ENCODE data around the gene ANKRD23. TPM values are rescaled to one million over a fixed set of nuclear protein-coding genes. Genes with fewer than 3 reads are reported as not detected.
A peak's percentile ranks its signal among the peaks of the same experiment; 100 is the strongest.

Gene ANKRD23
- total and polyA plus RNA-seq, 2 of the 4 experiments (the other 2 are of a cell fraction), result 0.54 to 1.5 TPM

- ATAC-seq (ENCODE audit: low read depth) (no peak), DNase-seq (no peak)
- H4K8ac ChIP-seq (ENCODE audit: low read depth in 2 of 2, low read length in 2 of 2), result no peak overlapping the region
- H3K27ac ChIP-seq (ENCODE audit: insufficient read depth, low read length), result no peak overlapping the region
- no peak overlapping the region for H2BK5ac ChIP-seq (ENCODE audit: low read depth, low read length, poor library complexity, severe bottlenecking)
- POLR2A ChIA-PET (ENCODE audit: unreplicated experiment), result no interaction called here
- 100% methylated on average over 1 of the region's 8 CpGs; no CpG with 5 or more reads in 1 of the 2 experiments for WGBS, 2 experiments (ENCODE audit: extremely low coverage in 2 of 2, insufficient read length in 1 of 2)
- no TSS peak for BruUV-seq (replicated peaks)
- H3K4me2 ChIP-seq (ENCODE audit: low read depth, low read length), result no peak overlapping the region
- H3K27me3 ChIP-seq (ENCODE audit: control insufficient read depth, insufficient read depth, low read length), result peaks cover 2% of the 10 kb centered on the region; the same call in 1 of the 2 replicates
- H3K4me3 ChIP-seq (ENCODE audit: insufficient read depth, low read depth, low read length), result no peak overlapping the region
- H3K23ac ChIP-seq (ENCODE audit: low read depth, low read length), result no peak overlapping the region
- H3K56ac ChIP-seq (ENCODE audit: extremely low read depth, insufficient read depth, low read length), result no peak overlapping the region
- no peak overlapping the region for H2BK15ac ChIP-seq (ENCODE audit: low read depth, low read length)
- H3K9me3 ChIP-seq (ENCODE audit: control insufficient read depth, insufficient read depth, low read length), result no peaks in the 10 kb centered on the region
- H2AK5ac ChIP-seq (ENCODE audit: low read depth, low read length), result no peak overlapping the region
- H2AK9ac ChIP-seq (replicated peaks; ENCODE audit: low read depth, low read length, poor library complexity), result no peak overlapping the region
- H3K14ac ChIP-seq (replicated peaks; ENCODE audit: low read depth, low read length), result no peak overlapping the region
- TF ChIP-seq CHD1 (IDR thresholded peaks at IDR 0.05; ENCODE audit: low read depth, low read length) (no peak), POLR2A (IDR thresholded peaks at IDR 0.05; ENCODE audit: low read depth, low read length) (no peak), MAFK (IDR thresholded peaks at IDR 0.05; ENCODE audit: low read depth, low read length) (no peak), BHLHE40 (IDR thresholded peaks at IDR 0.05; ENCODE audit: low read depth, low read length) (no peak), RFX5 (IDR thresholded peaks at IDR 0.05; ENCODE audit: low read depth, low read length) (no peak), MXI1 (IDR thresholded peaks at IDR 0.05; ENCODE audit: borderline replicate concordance, low read depth, low read length) (no peak), CTCF (conservative IDR thresholded peaks at IDR 0.05; ENCODE audit: low read depth, low read length) (no peak), SMC3 (IDR thresholded peaks at IDR 0.05; ENCODE audit: low read depth, low read length) (no peak), MAZ (IDR thresholded peaks at IDR 0.05; ENCODE audit: borderline replicate concordance, low read depth, low read length) (no peak), USF2 (IDR thresholded peaks at IDR 0.05; ENCODE audit: low read depth, low read length) (no peak), FOS (IDR thresholded peaks at IDR 0.05; ENCODE audit: low read depth, low read length) (no peak)
- TF ChIP-seq, protein P1, sequence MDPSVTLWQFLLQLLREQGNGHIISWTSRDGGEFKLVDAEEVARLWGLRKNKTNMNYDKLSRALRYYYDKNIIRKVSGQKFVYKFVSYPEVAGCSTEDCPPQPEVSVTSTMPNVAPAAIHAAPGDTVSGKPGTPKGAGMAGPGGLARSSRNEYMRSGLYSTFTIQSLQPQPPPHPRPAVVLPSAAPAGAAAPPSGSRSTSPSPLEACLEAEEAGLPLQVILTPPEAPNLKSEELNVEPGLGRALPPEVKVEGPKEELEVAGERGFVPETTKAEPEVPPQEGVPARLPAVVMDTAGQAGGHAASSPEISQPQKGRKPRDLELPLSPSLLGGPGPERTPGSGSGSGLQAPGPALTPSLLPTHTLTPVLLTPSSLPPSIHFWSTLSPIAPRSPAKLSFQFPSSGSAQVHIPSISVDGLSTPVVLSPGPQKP (IDR thresholded peaks at IDR 0.05; ENCODE audit: borderline replicate concordance, low read depth, low read length), result no peak
- in situ Hi-C loops (cut with MboI; ENCODE audit: low sequenced_read_pairs), result loop anchor here (25.0 kb wide), 1 partner anchor 239 kb away; the partner anchor contains the start of gene ANKRD36
- no peak overlapping the region for H4K5ac ChIP-seq (ENCODE audit: low read depth, low read length)
- H2BK120ac ChIP-seq (ENCODE audit: low read depth, low read length), result no peak overlapping the region
- H3K4ac ChIP-seq (ENCODE audit: low read depth, low read length), result peak overlapping the region; percentile 22; the same call in 1 of the 2 replicates
- no peak overlapping the region for H4K91ac ChIP-seq (ENCODE audit: insufficient read depth, low read depth, low read length)
- H2AFZ ChIP-seq (replicated peaks; ENCODE audit: low read length, poor library complexity), result no peak overlapping the region
- no peak overlapping the region for H3K18ac ChIP-seq (ENCODE audit: low read depth, low read length)
- no peaks in the 10 kb centered on the region for H3K79me1 ChIP-seq (ENCODE audit: low read depth in 1 of 2, low read length in 2 of 2)
- intact Hi-C loops (cut with micrococcal nuclease), result no loop called here
- H3K9me1 ChIP-seq (ENCODE audit: insufficient read depth, low read length), result no peaks in the 10 kb centered on the region; the same call in 1 of the 2 replicates
- H4K20me1 ChIP-seq (ENCODE audit: insufficient read depth, low read length), result no peaks in the 10 kb centered on the region
- no peaks in the 10 kb centered on the region for H3K36me3 ChIP-seq (ENCODE audit: control insufficient read depth, insufficient read depth, low read length)
- peaks cover 11% of the 10 kb centered on the region for H3K4me1 ChIP-seq (ENCODE audit: control insufficient read depth, insufficient read depth, low read length)
- no peak overlapping the region for H2BK20ac ChIP-seq (ENCODE audit: low read depth, low read length)
- dilution Hi-C loops (cut with HindIII; ENCODE audit: low sequenced_read_pairs, unreplicated experiment), result no loop called here
- CTCF ChIA-PET, result no interaction called here
- no peak overlapping the region for H3K9ac ChIP-seq (ENCODE audit: low read depth, low read length)
Observed at GRCh38 chr2:96873651-96874096, 29.9 kb upstream of the ANKRD23 start.

Data from IMR-90 (cell line).